DMS 273 (cell line): Measurements from ENCODE around the gene CAMKMT.

Experiments
- DNase-seq: peaks from one replicate; lab custom pipeline; 2025; ENCODE audit not compliant: unreplicated experiment; lab: John Stamatoyannopoulos, UW

CAMKMT gene

GRCh38 chr2:44443517-44443916 lies 81.8 kb downstream of the CAMKMT start:
- no peak for DNase-seq

GRCh38 chr2:44444881-44445280 lies 83.1 kb downstream of the CAMKMT start:
- no peak for DNase-seq

- no peak for DNase-seq
These were observed 87.2 kb downstream of the CAMKMT start for GRCh38 chr2:44448860-44449527.

GRCh38 chr2:44450082-44450481 lies 88.3 kb downstream of the CAMKMT start:
- DNase-seq, result no peak

GRCh38 chr2:44450806-44451205 lies 89.1 kb downstream of the CAMKMT start:
- DNase-seq, result no peak

- no peak for DNase-seq
These were observed 90.4 kb downstream of the CAMKMT start for GRCh38 chr2:44452069-44452583.

- DNase-seq, result no peak
These were observed 91.5 kb downstream of the CAMKMT start for GRCh38 chr2:44453259-44453658.

GRCh38 chr2:44455877-44456276 lies 94.1 kb downstream of the CAMKMT start:
- no peak for DNase-seq

- DNase-seq, result no peak
These were observed 95.2 kb downstream of the CAMKMT start for GRCh38 chr2:44456946-44457345.

- DNase-seq, result no peak
These were observed 98.0 kb downstream of the CAMKMT start for GRCh38 chr2:44459739-44460138.

- no peak for DNase-seq
These were observed 101.4 kb downstream of the CAMKMT start for GRCh38 chr2:44462934-44463849.

- DNase-seq, result no peak
These were observed 102.7 kb downstream of the CAMKMT start for GRCh38 chr2:44464437-44464836.

- DNase-seq, result no peak
These were observed 108.4 kb downstream of the CAMKMT start for GRCh38 chr2:44470151-44470550.

GRCh38 chr2:44477657-44478414 lies 116.1 kb downstream of the CAMKMT start:
- DNase-seq, result no peak

- DNase-seq, result peak; percentile 88
These were observed 117.6 kb downstream of the CAMKMT start for GRCh38 chr2:44479127-44479887.

GRCh38 chr2:44480068-44480467 lies 118.3 kb downstream of the CAMKMT start:
- DNase-seq, result no peak

GRCh38 chr2:44487052-44487451 lies 125.3 kb downstream of the CAMKMT start:
- no peak for DNase-seq

- no peak for DNase-seq
These were observed 129.0 kb downstream of the CAMKMT start for GRCh38 chr2:44490726-44491125.

- DNase-seq, result no peak
These were observed 132.3 kb downstream of the CAMKMT start for GRCh38 chr2:44494006-44494405.

- no peak for DNase-seq
These were observed 133.3 kb downstream of the CAMKMT start for GRCh38 chr2:44495035-44495434.

GRCh38 chr2:44495544-44495943 lies 133.8 kb downstream of the CAMKMT start:
- DNase-seq, result no peak
